HG03280 (cell line): ENCODE results near the gene LRCOL1.
"Not testable (repeated sequence)": the region's sequence is repeated elsewhere in the genome, so short reads cannot be mapped to it uniquely, and the experiment has no call there.

Experiments
- ATAC-seq: cut with Tn5 transposase; IDR thresholded peaks from one replicate; pipeline ENCODE4 v1.9.1; 2021; ENCODE audit warnings: mild to moderate bottlenecking, moderate library complexity; ENCODE audit not compliant: unreplicated experiment

The LRCOL1 gene

GRCh38 chr12:132603240-132604150 lies 6.9 kb downstream of the LRCOL1 start:
- no peak for ATAC-seq

GRCh38 chr12:132602572-132603239 lies 7.7 kb downstream of the LRCOL1 start:
- ATAC-seq: no peak

- ATAC-seq: no peak
Observed at GRCh38 chr12:132601171-132601883, 9.1 kb downstream of the LRCOL1 start.

GRCh38 chr12:132600048-132601032 lies 10.0 kb downstream of the LRCOL1 start:
- ATAC-seq: no peak

GRCh38 chr12:132599502-132599901 lies 10.9 kb downstream of the LRCOL1 start:
- not testable (repeated sequence) for ATAC-seq

GRCh38 chr12:132597333-132598316 lies 12.8 kb downstream of the LRCOL1 start:
- ATAC-seq: no peak

- ATAC-seq: no peak
Observed at GRCh38 chr12:132596016-132596415, 14.4 kb downstream of the LRCOL1 start.

- no peak for ATAC-seq
Observed at GRCh38 chr12:132595183-132595582, 15.2 kb downstream of the LRCOL1 start.

GRCh38 chr12:132593938-132594358 lies 16.4 kb downstream of the LRCOL1 start:
- ATAC-seq: peak; percentile 74

GRCh38 chr12:132593521-132593920 lies 16.9 kb downstream of the LRCOL1 start:
- ATAC-seq: no peak

GRCh38 chr12:132593071-132593470 lies 17.3 kb downstream of the LRCOL1 start:
- no peak for ATAC-seq

- ATAC-seq: no peak
Observed at GRCh38 chr12:132592282-132592970, 18.0 kb downstream of the LRCOL1 start.

GRCh38 chr12:132591107-132591935 lies 19.1 kb downstream of the LRCOL1 start:
- no peak for ATAC-seq

- ATAC-seq: no peak
Observed at GRCh38 chr12:132588821-132589669, 21.3 kb downstream of the LRCOL1 start.

- ATAC-seq: no peak
Observed at GRCh38 chr12:132588319-132588718, 22.1 kb downstream of the LRCOL1 start.

- no peak for ATAC-seq
Observed at GRCh38 chr12:132587781-132588180, 22.6 kb downstream of the LRCOL1 start.

GRCh38 chr12:132586929-132587328 lies 23.5 kb downstream of the LRCOL1 start:
- no peak for ATAC-seq
